NT2/D1 (cell line): ENCODE results near the gene PAPOLG.
"Not testable (repeated sequence)": the region's sequence is repeated elsewhere in the genome, so short reads cannot be mapped to it uniquely, and the experiment has no call there.

ENCODE experiments used
- DNase-seq: peaks from one replicate; pipeline ENCODE4 v3.0.0-alpha.2; 2011; ENCODE audit warnings: low read depth, low spot score
- H3K27me3 ChIP-seq: 2 replicates; pipeline ENCODE4 v1.6.0; 2011; ENCODE audit warnings: mild to moderate bottlenecking; ENCODE audit not compliant: insufficient read length, insufficient read depth
- H3K36me3 ChIP-seq: 2 replicates; pipeline ENCODE4 v1.6.1; 2011; ENCODE audit warnings: mild to moderate bottlenecking, low read length, mixed read lengths; ENCODE audit not compliant: insufficient read depth, insufficient read length
- H3K4me1 ChIP-seq: 2 replicates; pipeline ENCODE4 v1.5.1; 2011; ENCODE audit not compliant: insufficient read depth, insufficient read length
- H3K4me3 ChIP-seq: 2 replicates; pipeline ENCODE4 v1.5.1; 2011; ENCODE audit warnings: low read depth; ENCODE audit not compliant: insufficient read length
- H3K9ac ChIP-seq: 2 replicates; pipeline ENCODE4 v1.6.0; 2011; ENCODE audit warnings: low read depth; ENCODE audit not compliant: insufficient read length
- H3K9me3 ChIP-seq: 2 replicates; pipeline ENCODE4 v1.5.1; 2011; ENCODE audit warnings: mild to moderate bottlenecking, low read length; ENCODE audit not compliant: insufficient read depth
- SUZ12 ChIP-seq: IDR thresholded peaks from 2 replicates; pipeline ENCODE4 v1.6.1; 2011; ENCODE audit not compliant: insufficient read length, insufficient read depth; ENCODE audit errors: extremely low read depth
- YY1 ChIP-seq: IDR thresholded peaks from 2 replicates; pipeline ENCODE4 v1.6.1; 2011; ENCODE audit not compliant: insufficient read length, insufficient read depth
- ZNF274 ChIP-seq: IDR thresholded peaks from 2 replicates; pipeline ENCODE4 v1.6.1; 2011; ENCODE audit warnings: mild to moderate bottlenecking, low read depth, low read length

The PAPOLG gene

GRCh38 chr2:60804473-60804872 lies 48.4 kb downstream of the PAPOLG start:
- Histone ChIP-seq H3K36me3 (peaks cover 11% of the 10 kb centered on the region), H3K9me3 (no peaks in the 10 kb centered on the region), H3K4me1 (no peaks in the 10 kb centered on the region), H3K4me3 (no peak overlapping the region), H3K9ac (no peak overlapping the region), H3K27me3 (no peaks in the 10 kb centered on the region)
- DNase-seq = no peak
- no peak for TF ChIP-seq YY1
- no peak for TF ChIP-seq ZNF274
- TF ChIP-seq SUZ12 = no peak

GRCh38 chr2:60806595-60806987 lies 50.5 kb downstream of the PAPOLG start:
- no peak for DNase-seq
- Histone ChIP-seq H3K27me3 (no peaks in the 10 kb centered on the region), H3K9me3 (no peaks in the 10 kb centered on the region), H3K4me3 (no peak overlapping the region), H3K9ac (no peak overlapping the region), H3K36me3 (peaks cover 7% of the 10 kb centered on the region), H3K4me1 (no peaks in the 10 kb centered on the region)
- TF ChIP-seq ZNF274 (no peak), YY1 (no peak), SUZ12 (no peak)

- Histone ChIP-seq H3K4me1 (no peaks in the 10 kb centered on the region), H3K9me3 (no peaks in the 10 kb centered on the region), H3K36me3 (peaks cover 4% of the 10 kb centered on the region), H3K4me3 (no peak overlapping the region), H3K9ac (no peak overlapping the region), H3K27me3 (no peaks in the 10 kb centered on the region)
- no peak for DNase-seq
- no peak for TF ChIP-seq YY1
- no peak for TF ChIP-seq ZNF274
- TF ChIP-seq SUZ12 = no peak
These were observed 51.1 kb downstream of the PAPOLG start for GRCh38 chr2:60806988-60807681.

DNA sequence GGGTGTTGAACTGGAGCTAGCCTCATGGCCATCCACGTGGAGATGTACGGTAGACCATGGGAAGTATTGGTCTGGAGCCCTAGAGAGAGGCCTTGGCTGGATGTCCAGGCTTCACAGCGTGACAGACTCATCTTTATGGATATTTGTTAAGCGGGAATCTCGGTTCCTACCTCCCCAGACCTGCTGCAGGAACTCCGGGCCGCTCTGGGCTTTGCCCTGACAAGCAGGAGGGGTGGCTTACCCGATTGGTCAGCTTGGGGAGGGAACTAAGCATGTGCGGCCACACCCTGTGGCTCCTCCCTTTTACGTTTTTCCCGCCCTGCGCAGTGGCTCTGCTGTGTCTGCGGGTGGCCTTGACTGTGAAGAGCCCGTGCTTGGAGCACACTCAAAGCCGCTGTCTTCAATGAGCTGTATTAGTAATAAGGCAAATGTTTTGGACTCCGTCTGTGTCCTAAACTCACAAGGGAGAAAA lies 52.3 kb downstream of the PAPOLG start:
- Histone ChIP-seq H3K4me1 (no peaks in the 10 kb centered on the region), H3K9ac (no peak overlapping the region), H3K36me3 (peaks cover 3% of the 10 kb centered on the region), H3K4me3 (no peak overlapping the region), H3K9me3 (no peaks in the 10 kb centered on the region), H3K27me3 (no peaks in the 10 kb centered on the region)
- no peak for TF ChIP-seq YY1
- TF ChIP-seq SUZ12 = no peak
- no peak for TF ChIP-seq ZNF274
- no peak for DNase-seq

GRCh38 chr2:60811491-60812375 lies 55.7 kb downstream of the PAPOLG start:
- H3K4me3 ChIP-seq = no peak overlapping the region
- H3K36me3 ChIP-seq = no peaks in the 10 kb centered on the region
- H3K27me3 ChIP-seq = no peaks in the 10 kb centered on the region
- no peaks in the 10 kb centered on the region for H3K9me3 ChIP-seq
- no peaks in the 10 kb centered on the region for H3K4me1 ChIP-seq
- TF ChIP-seq SUZ12 (no peak), YY1 (no peak), ZNF274 (no peak)
- H3K9ac ChIP-seq = no peak overlapping the region
- DNase-seq = no peak

DNA sequence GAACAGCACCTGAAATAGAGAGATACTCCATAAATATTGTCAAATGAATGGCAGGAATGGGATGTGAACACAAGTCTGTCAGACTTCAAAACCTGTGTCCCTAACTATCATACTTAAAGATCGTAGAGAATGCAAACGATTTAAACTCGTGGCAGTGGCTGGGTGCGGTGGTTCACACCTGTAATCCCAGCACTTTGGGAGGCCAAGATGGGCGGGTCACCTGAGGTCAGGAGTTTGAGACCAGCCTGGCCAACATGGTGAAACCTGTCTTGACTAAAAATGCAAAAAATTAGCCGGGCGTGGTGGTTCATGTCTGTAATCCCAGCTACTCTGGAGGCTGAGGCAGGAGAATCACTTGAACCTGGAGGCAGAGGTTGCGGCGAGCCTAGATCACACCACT lies 61.1 kb downstream of the PAPOLG start:
- not testable (repeated sequence) for H3K4me3 ChIP-seq, DNase-seq, H3K4me1 ChIP-seq, H3K36me3 ChIP-seq, H3K9ac ChIP-seq, H3K9me3 ChIP-seq, H3K27me3 ChIP-seq

DNA sequence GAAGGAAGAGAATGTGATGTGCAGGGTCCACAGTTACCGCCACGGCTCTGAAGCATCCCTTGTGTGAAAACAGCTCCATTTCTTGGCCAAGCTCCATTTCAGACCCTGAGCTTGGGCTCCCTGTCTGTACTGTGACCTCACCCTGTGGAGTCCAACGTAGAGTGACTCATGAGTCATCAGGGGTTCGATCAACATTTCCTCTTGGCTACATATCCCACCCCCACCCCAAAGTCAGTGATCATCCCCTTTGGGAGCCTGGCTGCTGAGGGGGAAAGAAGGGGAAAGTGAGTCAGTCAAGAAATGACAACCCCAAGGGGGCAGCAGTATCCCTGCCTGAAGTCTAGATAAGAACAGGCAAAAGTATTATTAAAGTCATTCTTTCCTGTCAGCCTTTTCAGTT lies 62.2 kb downstream of the PAPOLG start:
- Histone ChIP-seq H3K27me3 (no peaks in the 10 kb centered on the region), H3K4me3 (no peak overlapping the region), H3K4me1 (no peaks in the 10 kb centered on the region), H3K9me3 (no peaks in the 10 kb centered on the region), H3K36me3 (no peaks in the 10 kb centered on the region), H3K9ac (no peak overlapping the region)
- TF ChIP-seq ZNF274 (no peak), SUZ12 (no peak), YY1 (no peak)
- DNase-seq = no peak
